ENCODE results near the gene CENPS.

DNA sequence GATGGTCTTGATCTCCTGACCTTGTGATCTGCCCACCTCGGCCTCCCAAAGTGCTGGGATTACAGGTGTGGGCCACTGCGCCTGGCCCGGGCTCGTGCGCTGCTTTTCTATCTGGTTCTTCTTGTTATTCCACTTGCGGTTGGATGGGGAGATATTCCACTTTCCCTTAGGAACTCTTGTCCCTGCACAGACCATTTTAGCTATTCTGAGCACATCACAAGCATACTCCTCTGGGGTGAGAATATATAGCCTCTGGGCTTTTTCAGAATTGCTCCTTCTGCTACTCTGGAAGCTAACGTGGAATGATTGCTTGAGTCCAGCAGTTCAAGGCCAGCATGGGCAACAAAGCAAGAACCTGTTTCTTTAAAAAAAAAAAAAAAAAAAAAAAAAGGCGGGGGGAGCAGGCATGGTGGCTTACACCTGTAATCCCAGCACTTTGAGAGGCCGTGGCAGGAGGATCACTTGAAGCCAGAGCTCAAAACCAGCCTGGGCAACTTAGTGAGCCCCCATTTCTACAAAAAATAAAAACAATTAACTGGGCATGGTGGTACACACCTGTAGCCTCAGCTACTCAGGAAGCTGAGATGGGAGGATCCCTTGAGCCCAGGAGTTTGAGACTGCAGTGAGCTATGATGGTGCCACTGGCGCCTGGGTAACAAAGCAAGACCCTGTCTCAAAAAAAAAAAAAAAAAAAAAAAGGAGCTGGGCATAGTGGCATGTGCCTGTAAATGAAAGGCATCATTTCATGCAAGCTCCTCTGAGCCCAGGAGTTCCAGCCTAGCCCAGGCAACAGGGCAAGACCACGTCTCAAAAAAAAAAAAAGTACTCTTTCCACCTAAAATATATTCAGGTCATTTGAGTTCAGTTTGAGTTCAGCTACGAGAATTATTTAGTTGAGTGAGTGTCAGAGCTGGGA lies 43.2 kb upstream of the CENPS start:
- TF ChIP-seq, protein P1, sequence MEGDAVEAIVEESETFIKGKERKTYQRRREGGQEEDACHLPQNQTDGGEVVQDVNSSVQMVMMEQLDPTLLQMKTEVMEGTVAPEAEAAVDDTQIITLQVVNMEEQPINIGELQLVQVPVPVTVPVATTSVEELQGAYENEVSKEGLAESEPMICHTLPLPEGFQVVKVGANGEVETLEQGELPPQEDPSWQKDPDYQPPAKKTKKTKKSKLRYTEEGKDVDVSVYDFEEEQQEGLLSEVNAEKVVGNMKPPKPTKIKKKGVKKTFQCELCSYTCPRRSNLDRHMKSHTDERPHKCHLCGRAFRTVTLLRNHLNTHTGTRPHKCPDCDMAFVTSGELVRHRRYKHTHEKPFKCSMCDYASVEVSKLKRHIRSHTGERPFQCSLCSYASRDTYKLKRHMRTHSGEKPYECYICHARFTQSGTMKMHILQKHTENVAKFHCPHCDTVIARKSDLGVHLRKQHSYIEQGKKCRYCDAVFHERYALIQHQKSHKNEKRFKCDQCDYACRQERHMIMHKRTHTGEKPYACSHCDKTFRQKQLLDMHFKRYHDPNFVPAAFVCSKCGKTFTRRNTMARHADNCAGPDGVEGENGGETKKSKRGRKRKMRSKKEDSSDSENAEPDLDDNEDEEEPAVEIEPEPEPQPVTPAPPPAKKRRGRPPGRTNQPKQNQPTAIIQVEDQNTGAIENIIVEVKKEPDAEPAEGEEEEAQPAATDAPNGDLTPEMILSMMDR (IDR thresholded peaks at IDR 0.05), result no peak
- no peak for TF ChIP-seq POLR2A (IDR thresholded peaks at IDR 0.05)

All from Peyer's patch (tissue), 4 donors.